ENCODE results near the gene TIRAP. TPM values are rescaled to one million over a fixed set of nuclear protein-coding genes. Genes with fewer than 3 reads are reported as not detected.
A peak's percentile ranks its signal among the peaks of the same experiment; 100 is the strongest.
"Not testable (repeated sequence)": the region's sequence is repeated elsewhere in the genome, so short reads cannot be mapped to it uniquely, and the experiment has no call there.

TIRAP gene
- total RNA-seq, 1 experiment from 2014 or later: 2.3 TPM

GRCh38 chr11:126284829-126285228 is 1.9 kb downstream of the TIRAP start:
- DNase-seq (ENCODE audit: low spot score): peak; percentile 88

GRCh38 chr11:126288237-126288636 is 5.3 kb downstream of the TIRAP start:
- no peak for DNase-seq (ENCODE audit: low spot score)

GRCh38 chr11:126290887-126291286 is 8.0 kb downstream of the TIRAP start:
- DNase-seq (ENCODE audit: low spot score): no peak

- DNase-seq (ENCODE audit: low spot score): no peak
These were observed 10.8 kb downstream of the TIRAP start for GRCh38 chr11:126293726-126294125.

- DNase-seq (ENCODE audit: low spot score): no peak
These were observed 14.1 kb downstream of the TIRAP start for GRCh38 chr11:126297004-126297403.

- DNase-seq (ENCODE audit: low spot score): peak; percentile 65
These were observed 20.9 kb downstream of the TIRAP start, which contains the start of gene DCPS for GRCh38 chr11:126303623-126304456. Gene DCPS (plus strand): TSS chr11:126304060. CDS start chr11:126304081, 21 bp downstream.

GRCh38 chr11:126304457-126305075 is 21.7 kb downstream of the TIRAP start:
- no peak for DNase-seq (ENCODE audit: low spot score)

- DNase-seq (ENCODE audit: low spot score): no peak
These were observed 22.8 kb downstream of the TIRAP start for GRCh38 chr11:126305699-126306098.

- DNase-seq (ENCODE audit: low spot score): no peak
These were observed 24.8 kb downstream of the TIRAP start for GRCh38 chr11:126307706-126308105.

- DNase-seq (ENCODE audit: low spot score): no peak
These were observed 25.4 kb downstream of the TIRAP start for GRCh38 chr11:126308271-126308671.

GRCh38 chr11:126308771-126309170 is 25.9 kb downstream of the TIRAP start:
- not testable (repeated sequence) for DNase-seq (ENCODE audit: low spot score)

GRCh38 chr11:126310200-126310991 is 27.5 kb downstream of the TIRAP start:
- DNase-seq (ENCODE audit: low spot score): peak; percentile 49

- DNase-seq (ENCODE audit: low spot score): no peak
These were observed 28.1 kb downstream of the TIRAP start for GRCh38 chr11:126310992-126311310.

GRCh38 chr11:126311401-126312291 is 28.8 kb downstream of the TIRAP start:
- DNase-seq (ENCODE audit: low spot score): no peak

GRCh38 chr11:126312961-126313360 is 30.1 kb downstream of the TIRAP start:
- no peak for DNase-seq (ENCODE audit: low spot score)

- no peak for DNase-seq (ENCODE audit: low spot score)
These were observed 30.9 kb downstream of the TIRAP start for GRCh38 chr11:126313826-126314225.

GRCh38 chr11:126317432-126317755 is 34.5 kb downstream of the TIRAP start:
- no peak for DNase-seq (ENCODE audit: low spot score)

- peak; percentile 54 for DNase-seq (ENCODE audit: low spot score)
These were observed 35.1 kb downstream of the TIRAP start for GRCh38 chr11:126317756-126318573.

GRCh38 chr11:126318574-126319373 is 35.9 kb downstream of the TIRAP start:
- DNase-seq (ENCODE audit: low spot score): peak; percentile 52

- DNase-seq (ENCODE audit: low spot score): no peak
These were observed 36.5 kb downstream of the TIRAP start for GRCh38 chr11:126319374-126319740.

All from A172 (cell line).